ENCODE measurements around the gene MBOAT2.

DNA sequence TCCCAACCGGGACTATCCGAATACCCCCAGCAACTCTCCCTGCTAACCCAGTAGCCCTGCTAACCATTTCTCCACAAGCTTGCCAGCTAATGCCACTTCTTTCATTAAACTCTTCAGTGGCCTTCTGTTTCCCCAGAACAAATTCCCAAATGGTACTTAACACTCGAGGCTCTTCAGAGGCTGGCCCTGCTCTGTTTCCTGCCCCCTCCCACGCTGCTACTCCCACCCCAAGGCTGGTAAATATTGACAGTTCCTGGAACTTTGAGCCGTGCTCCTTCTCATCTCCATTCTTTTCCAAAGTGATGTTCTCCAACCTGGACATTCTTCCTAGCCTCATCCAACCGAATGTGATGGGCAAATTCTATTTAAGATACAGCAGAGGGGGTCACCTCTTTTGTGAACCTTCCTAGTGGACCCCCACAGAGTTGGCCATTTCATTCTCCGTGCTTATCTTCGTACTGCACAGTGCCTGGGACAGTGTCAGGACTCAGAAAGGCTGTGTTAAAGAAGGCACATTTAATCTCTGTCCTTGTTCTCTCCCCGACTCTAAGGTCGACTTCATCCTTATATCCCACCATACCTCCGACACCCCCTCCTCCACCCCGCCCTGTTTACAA, 162.9 kb downstream of the MBOAT2 start:
- TF ChIP-seq CTCF (IDR thresholded peaks at IDR 0.05) = no peak
- TF ChIP-seq POLR2A (IDR thresholded peaks at IDR 0.05) = no peak
